Brain pericyte (primary cell): ENCODE measurements around the gene TOX2.
"Not testable (repeated sequence)": the region's sequence is repeated elsewhere in the genome, so short reads cannot be mapped to it uniquely, and the experiment has no call there.

Experiments
- DNase-seq: peaks from one replicate; pipeline ENCODE4 v3.0.0-alpha.2; 2012; ENCODE audit warnings: low read depth, low spot score

TOX2 gene

GRCh38 chr20:44033344-44033743 is 118.7 kb downstream of the TOX2 start:
- DNase-seq, result no peak

- no peak for DNase-seq
Measured at GRCh38 chr20:44033873-44034272, 119.2 kb downstream of the TOX2 start.

- no peak for DNase-seq
Measured at GRCh38 chr20:44034451-44034850, 119.8 kb downstream of the TOX2 start.

- DNase-seq, result no peak
Measured at GRCh38 chr20:44034965-44035635, 120.4 kb downstream of the TOX2 start.

GRCh38 chr20:44035924-44036323 is 121.3 kb downstream of the TOX2 start:
- no peak for DNase-seq

GRCh38 chr20:44036441-44036840 is 121.8 kb downstream of the TOX2 start:
- no peak for DNase-seq

- DNase-seq, result no peak
Measured at GRCh38 chr20:44038681-44039123, 124.0 kb downstream of the TOX2 start.

GRCh38 chr20:44039147-44039546 is 124.5 kb downstream of the TOX2 start:
- DNase-seq, result no peak

- DNase-seq, result no peak
Measured at GRCh38 chr20:44039741-44040140, 125.1 kb downstream of the TOX2 start.

- no peak for DNase-seq
Measured at GRCh38 chr20:44040202-44040915, 125.7 kb downstream of the TOX2 start.

GRCh38 chr20:44041001-44041400 is 126.3 kb downstream of the TOX2 start:
- no peak for DNase-seq

GRCh38 chr20:44044712-44045111 is 130.1 kb downstream of the TOX2 start:
- DNase-seq, result not testable (repeated sequence)

- no peak for DNase-seq
Measured at GRCh38 chr20:44050327-44050726, 135.7 kb downstream of the TOX2 start.

GRCh38 chr20:44050925-44051660 is 136.4 kb downstream of the TOX2 start:
- no peak for DNase-seq

- no peak for DNase-seq
Measured at GRCh38 chr20:44051661-44052000, 137.0 kb downstream of the TOX2 start.

- no peak for DNase-seq
Measured at GRCh38 chr20:44052166-44052565, 137.5 kb downstream of the TOX2 start.

GRCh38 chr20:44053046-44053445 is 138.4 kb downstream of the TOX2 start:
- no peak for DNase-seq

- DNase-seq, result no peak
Measured at GRCh38 chr20:44054118-44054517, 139.5 kb downstream of the TOX2 start.

- DNase-seq, result no peak
Measured at GRCh38 chr20:44054849-44055248, 140.2 kb downstream of the TOX2 start.

GRCh38 chr20:44056010-44056698 is 141.5 kb downstream of the TOX2 start:
- DNase-seq, result no peak

- no peak for DNase-seq
Measured at GRCh38 chr20:44057698-44058675, 143.3 kb downstream of the TOX2 start.
